H1 (cell line): ENCODE data around the gene CENPO. TPM values are rescaled to one million over a fixed set of nuclear protein-coding genes. Genes with fewer than 3 reads are reported as not detected.

ENCODE experiments used
- POLR2AphosphoS5 ChIP-seq: IDR thresholded peaks from 2 replicates; pipeline ENCODE4 v1.6.1; 2011; ENCODE audit warnings: low read depth, low read length
- polyA plus RNA-seq, 7 experiments: library from polyadenylated mRNA; depleted of rRNA in 3 of 7; stranded (reverse) in 5 of 7; unstranded in 2 of 7; fragments of >200 nt in 5 of 7; fragments of 200-250 nt in 2 of 7; gene quantifications; 1 replicate in 5 of 7; 2 replicates in 1 of 7; 4 replicates in 1 of 7; pipeline versions ENCODE4 v1.2.1 to v1.2.3, GENCODE V29; 2011 to 2013; ENCODE audit warnings: missing spikeins in 2 of 7, mixed read lengths in 2 of 7
- total RNA-seq: library from RNA; stranded (reverse); fragmentation: NEBNext Ultra II Directional; extraction: Animal tissue kit (Norgen Biotek cat#: 25700); gene quantifications from 2 replicates; pipeline ENCODE4 v1.2.1, GENCODE V29; 2021

The CENPO gene
- total and polyA plus RNA-seq, 2 of the 8 experiments (the other 6 are each of a cell fraction or from before 2014, with no cell fraction given), result 34.4 to 46.3 TPM

- TF ChIP-seq POLR2AphosphoS5, result no peak; the same call in none of the 2 replicates
Observed at GRCh38 chr2:24821433-24821891, 28.2 kb downstream of the CENPO start (continued).
